Breast epithelium (tissue), 4 donors: ENCODE results near the gene MMP23B. TPM values are rescaled to one million over a fixed set of nuclear protein-coding genes. Genes with fewer than 3 reads are reported as not detected.

ENCODE experiments used
- DNase-seq, 2 donors: peaks; one replicate each; pipeline ENCODE4 v3.0.0-alpha.2; 2019; ENCODE audit warnings: low spot score in 2 of 2
- H3K27ac ChIP-seq, 2 donors: fragments of 200-600 bp; sonication (generic) in 1 of 2; one replicate each; pipeline ENCODE4 v1.5.1; 2016 to 2019; ENCODE audit warnings: mild to moderate bottlenecking in 1 of 2
- H3K27me3 ChIP-seq, 2 donors: fragments of 200-600 bp; sonication (generic) in 1 of 2; one replicate each; pipeline versions ENCODE4 v1.5.1 to v1.6.0; 2017 to 2019; ENCODE audit warnings: control low read depth in 1 of 2, mild to moderate bottlenecking in 1 of 2
- H3K36me3 ChIP-seq: fragments of 200-600 bp; one replicate; pipeline ENCODE4 v1.5.1; 2019
- H3K4me1 ChIP-seq, 2 donors: fragments of 200-600 bp; sonication (generic); one replicate each; pipeline ENCODE4 v1.5.1; 2016 to 2019; ENCODE audit warnings: control low read depth in 1 of 2
- H3K4me3 ChIP-seq, 3 donors: fragments of 200-600 bp; sonication (generic); 1 replicate in 2 of 3; 2 replicates in 1 of 3; pipeline ENCODE4 v1.5.1; 2016 to 2019; ENCODE audit warnings: mild to moderate bottlenecking in 3 of 3, moderate library complexity in 2 of 3
- H3K9me3 ChIP-seq, 2 donors: fragments of 200-600 bp; sonication (generic) in 1 of 2; one replicate each; pipeline ENCODE4 v1.5.1; 2016 to 2019; ENCODE audit warnings: control low read depth in 1 of 2
- POLR2A ChIP-seq: fragments of 450-650 bp; IDR thresholded peaks from one replicate; pipeline ENCODE4 v1.6.1; 2016; ENCODE audit warnings: antibody characterized with exemption, mild to moderate bottlenecking, moderate library complexity
- POLR2AphosphoS5 ChIP-seq, 3 donors: sonication (generic); formaldehyde crosslinking; IDR thresholded peaks; one replicate each; pipeline ENCODE4 v1.6.1; 2017; ENCODE audit warnings: antibody characterized with exemption in 3 of 3
- intact Hi-C: fragments of 100-400 bp; cut with DNase I; formaldehyde crosslinking; loops from one replicate; pipeline ENCODE4 v1.15.1; 2023; ENCODE audit warnings: low total_unique reads
- total RNA-seq, 3 donors: library from RNA; depleted of rRNA; stranded (reverse); fragments of >200 nt; gene quantifications; one replicate each; pipeline ENCODE4 v1.1.0, GENCODE V29; 2016
- TF ChIP-seq, protein P1 (sequence below), 3 donors: fragments of 450-650 bp; IDR thresholded peaks; one replicate each; pipeline ENCODE4 v1.5.1; 2016 to 2017; ENCODE audit warnings: antibody characterized with exemption in 3 of 3, mild to moderate bottlenecking in 3 of 3, moderate library complexity in 3 of 3

The MMP23B gene
- total RNA-seq, 3 donors from 2014 or later: 2.7 to 15.5 (median 7.5) TPM

- no peak overlapping the region for H3K4me3 ChIP-seq
- no peaks in the 10 kb centered on the region for H3K36me3 ChIP-seq
- H3K27me3 ChIP-seq: peaks cover 0 to under 1% of the 10 kb centered on the region in 2 donors
- no peak overlapping the region for H3K27ac ChIP-seq
- no peak for DNase-seq
- no peaks in the 10 kb centered on the region for H3K4me1 ChIP-seq
- TF ChIP-seq POLR2AphosphoS5 (IDR thresholded peaks at IDR 0.05) (no peak), POLR2A (no peak)
- TF ChIP-seq, protein P1, sequence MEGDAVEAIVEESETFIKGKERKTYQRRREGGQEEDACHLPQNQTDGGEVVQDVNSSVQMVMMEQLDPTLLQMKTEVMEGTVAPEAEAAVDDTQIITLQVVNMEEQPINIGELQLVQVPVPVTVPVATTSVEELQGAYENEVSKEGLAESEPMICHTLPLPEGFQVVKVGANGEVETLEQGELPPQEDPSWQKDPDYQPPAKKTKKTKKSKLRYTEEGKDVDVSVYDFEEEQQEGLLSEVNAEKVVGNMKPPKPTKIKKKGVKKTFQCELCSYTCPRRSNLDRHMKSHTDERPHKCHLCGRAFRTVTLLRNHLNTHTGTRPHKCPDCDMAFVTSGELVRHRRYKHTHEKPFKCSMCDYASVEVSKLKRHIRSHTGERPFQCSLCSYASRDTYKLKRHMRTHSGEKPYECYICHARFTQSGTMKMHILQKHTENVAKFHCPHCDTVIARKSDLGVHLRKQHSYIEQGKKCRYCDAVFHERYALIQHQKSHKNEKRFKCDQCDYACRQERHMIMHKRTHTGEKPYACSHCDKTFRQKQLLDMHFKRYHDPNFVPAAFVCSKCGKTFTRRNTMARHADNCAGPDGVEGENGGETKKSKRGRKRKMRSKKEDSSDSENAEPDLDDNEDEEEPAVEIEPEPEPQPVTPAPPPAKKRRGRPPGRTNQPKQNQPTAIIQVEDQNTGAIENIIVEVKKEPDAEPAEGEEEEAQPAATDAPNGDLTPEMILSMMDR (IDR thresholded peaks at IDR 0.05): no peak
- intact Hi-C loops: loop anchor here (5.0 kb wide), 1 partner anchor 1787 kb away; no protein-coding TSS in a partner anchor
- no peaks in the 10 kb centered on the region for H3K9me3 ChIP-seq
Observed at GRCh38 chr1:1625404-1625775, 6.6 kb upstream of the MMP23B start.

GRCh38 chr1:1625824-1626206 lies 6.2 kb upstream of the MMP23B start:
- Histone ChIP-seq H3K27ac (no peak overlapping the region), H3K4me3 (no peak overlapping the region), H3K4me1 (no peaks in the 10 kb centered on the region), H3K9me3 (no peaks in the 10 kb centered on the region), H3K27me3 (peaks cover 2 to 5% of the 10 kb centered on the region in 2 donors), H3K36me3 (no peaks in the 10 kb centered on the region)
- intact Hi-C loops: loop anchor here (5.0 kb wide), 1 partner anchor 1786 kb away; no protein-coding TSS in a partner anchor
- TF ChIP-seq, protein P1 (IDR thresholded peaks at IDR 0.05): no peak
- TF ChIP-seq POLR2A: no peak
- no peak for TF ChIP-seq POLR2AphosphoS5 (IDR thresholded peaks at IDR 0.05)
- no peak for DNase-seq

- no peak for DNase-seq
- intact Hi-C loops: loop anchor here (5.0 kb wide), 1 partner anchor 1786 kb away; no protein-coding TSS in a partner anchor
- Histone ChIP-seq H3K4me3 (no peak overlapping the region), H3K27me3 (peaks cover 4 to 12% of the 10 kb centered on the region in 2 donors), H3K4me1 (no peaks in the 10 kb centered on the region), H3K9me3 (no peaks in the 10 kb centered on the region), H3K36me3 (no peaks in the 10 kb centered on the region), H3K27ac (no peak overlapping the region)
- TF ChIP-seq POLR2AphosphoS5 (IDR thresholded peaks at IDR 0.05) (no peak), POLR2A (no peak)
- TF ChIP-seq, protein P1 (IDR thresholded peaks at IDR 0.05): no peak
Observed at GRCh38 chr1:1626207-1627141, 5.5 kb upstream of the MMP23B start.

GRCh38 chr1:1627261-1627828 lies 4.6 kb upstream of the MMP23B start:
- TF ChIP-seq POLR2A (no peak), POLR2AphosphoS5 (IDR thresholded peaks at IDR 0.05) (no peak)
- TF ChIP-seq, protein P1 (IDR thresholded peaks at IDR 0.05): no peak
- Histone ChIP-seq H3K4me1 (peaks cover 0 to 5% of the 10 kb centered on the region in 2 donors), H3K36me3 (no peaks in the 10 kb centered on the region), H3K27me3 (peaks cover 7 to 20% of the 10 kb centered on the region in 2 donors), H3K4me3 (no peak overlapping the region), H3K27ac (no peak overlapping the region), H3K9me3 (no peaks in the 10 kb centered on the region)
- intact Hi-C loops: loop anchor here (5.0 kb wide), 1 partner anchor 1785 kb away; no protein-coding TSS in a partner anchor
- DNase-seq: no peak
